Heart left ventricle (tissue), 16 donors: ENCODE results near the gene PCBP3. TPM values are rescaled to one million over a fixed set of nuclear protein-coding genes. Genes with fewer than 3 reads are reported as not detected.
"Not testable (repeated sequence)": the region's sequence is repeated elsewhere in the genome, so short reads cannot be mapped to it uniquely, and the experiment has no call there.

ENCODE experiments used
- ATAC-seq, 4 donors: fragments of 200-7000 bp; cut with Tn5 transposase; one replicate each; pipeline ENCODE4 v1.9.1; 2020 to 2022; ENCODE audit warnings: moderate library complexity in 4 of 4, mild to moderate bottlenecking in 3 of 4, moderate number of reproducible peaks in 1 of 4
- DNase-seq, 5 donors: peaks; one replicate each; pipeline ENCODE4 v3.0.0-alpha.2; 2020
- H3K27ac ChIP-seq, 12 donors: fragments of 200-600 bp; sonication (generic) in 4 of 12; one replicate each; pipeline versions ENCODE4 v1.5.0 to v1.8.0; 2016 to 2022; ENCODE audit warnings: mild to moderate bottlenecking in 2 of 12
- H3K27me3 ChIP-seq, 9 donors: fragments of 200-600 bp; sonication (generic) in 2 of 9; one replicate each; pipeline versions ENCODE4 v1.5.1 to v1.8.0; 2016 to 2022; ENCODE audit warnings: mild to moderate bottlenecking in 3 of 9
- H3K36me3 ChIP-seq, 9 donors: fragments of 200-600 bp; sonication (generic) in 2 of 9; one replicate each; pipeline versions ENCODE4 v1.5.0 to v1.8.0; 2018 to 2022; ENCODE audit warnings: mild to moderate bottlenecking in 2 of 9
- H3K4me1 ChIP-seq, 12 donors: fragments of 200-600 bp; sonication (generic) in 4 of 12; one replicate each; pipeline versions ENCODE4 v1.5.0 to v1.8.0; 2016 to 2022; ENCODE audit warnings: mild to moderate bottlenecking in 3 of 12
- H3K4me3 ChIP-seq, 12 donors: fragments of 200-600 bp; sonication (generic) in 4 of 12; one replicate each; pipeline versions ENCODE4 v1.5.0 to v1.8.0; 2017 to 2022; ENCODE audit warnings: mild to moderate bottlenecking in 9 of 12, moderate library complexity in 4 of 12
- H3K9me3 ChIP-seq, 12 donors: fragments of 200-600 bp; sonication (generic) in 4 of 12; one replicate each; pipeline versions ENCODE4 v1.5.0 to v1.8.0; 2016 to 2022; ENCODE audit warnings: mild to moderate bottlenecking in 1 of 12
- POLR2A ChIP-seq, 2 donors: fragments of 450-650 bp; IDR thresholded peaks; one replicate each; pipeline ENCODE4 v1.6.1; 2017; ENCODE audit warnings: antibody characterized with exemption in 2 of 2, mild to moderate bottlenecking in 2 of 2, moderate library complexity in 2 of 2
- WGBS, 4 donors: extraction: QIAGEN DNeasy Blood & Tissue Kit in 2 of 4; methylation state at CpG; one replicate each; pipeline versions ENCODE4 v1.1.5 to v1.1.7; 2013 to 2018; 5-methylcytosine and 5-hydroxymethylcytosine counted together
- intact Hi-C, 10 donors: fragments of 100-400 bp; cut with DNase I; formaldehyde crosslinking; loops; one replicate each; pipeline versions ENCODE4 v1.11.1 to v1.14.2; 2022
- polyA plus RNA-seq, 2 donors: library from polyadenylated mRNA; stranded (reverse); fragments of 200-250 nt; gene quantifications; one replicate each; pipeline ENCODE4 v1.2.3, GENCODE V29; 2013
- total RNA-seq, 9 donors: library from RNA; depleted of rRNA in 2 of 9; stranded (reverse); fragments of >200 nt in 2 of 9; fragmentation: NEBNext Ultra II Directional in 3 of 9; extraction: Animal tissue kit (Norgen Biotek cat#: 25700) in 3 of 9; gene quantifications; one replicate each; pipeline versions ENCODE4 v1.1.0 to v1.2.4, GENCODE V29; 2016 to 2023
- TF ChIP-seq, protein P1 (sequence below), 12 donors: fragments of 200-600 bp; sonication (generic) in 4 of 12; IDR thresholded peaks; one replicate each; pipeline versions ENCODE4 v1.5.0 to v1.8.0; 2018 to 2022; ENCODE audit warnings: antibody characterized with exemption in 12 of 12, mild to moderate bottlenecking in 5 of 12
- donor health status: ischemic (EF 13 %, LVEDD 7.1; RV severe dilation, severe dysfunction).
- donor health status: healthy with polysubstance abuse.
- donor health status: DM: no; HTN: yes; CAD: no.
- donor health status: DM: no; HTN: no; CAD: no.
- donor health status: ischemic (EF 25% LVEDD 6.9; RV normal size, moderate dysfunction).
- donor health status: ischemic (EF 25% LVEDD 5.7; RV mildly dilated, moderate dysfunction).
- donor health status: healthy.
- donor health status: DM: yes; HTN: yes; CAD: no.
- donor health status: ischemic (EF 35%, LVEDD 5.7; RV mildly dilated, moderate dysfunction).
- donor health status: nonischemic (EF 11% LVEDD 7.7; RV severe dilation, severe dysfunction).
- donor health status: DM: yes; HTN: yes; CAD: no.
- donor health status: PGD.
- donor health status: ischemic (EF 29% LVEDD 5.4; RV normal size, mild dysfunction).
- donor health status: nonischemic (EF 23%, LVEDD 6.1; RV moderate dilation, normal function).

PCBP3 gene
- total and polyA plus RNA-seq, 11 donors = 0.72 to 11.4 (median 2.5) TPM; not detected in 1

GRCh38 chr21:45713613-45714012, 70.1 kb downstream of the PCBP3 start:
- intact Hi-C loops = no loop called here
- TF ChIP-seq, protein P1, sequence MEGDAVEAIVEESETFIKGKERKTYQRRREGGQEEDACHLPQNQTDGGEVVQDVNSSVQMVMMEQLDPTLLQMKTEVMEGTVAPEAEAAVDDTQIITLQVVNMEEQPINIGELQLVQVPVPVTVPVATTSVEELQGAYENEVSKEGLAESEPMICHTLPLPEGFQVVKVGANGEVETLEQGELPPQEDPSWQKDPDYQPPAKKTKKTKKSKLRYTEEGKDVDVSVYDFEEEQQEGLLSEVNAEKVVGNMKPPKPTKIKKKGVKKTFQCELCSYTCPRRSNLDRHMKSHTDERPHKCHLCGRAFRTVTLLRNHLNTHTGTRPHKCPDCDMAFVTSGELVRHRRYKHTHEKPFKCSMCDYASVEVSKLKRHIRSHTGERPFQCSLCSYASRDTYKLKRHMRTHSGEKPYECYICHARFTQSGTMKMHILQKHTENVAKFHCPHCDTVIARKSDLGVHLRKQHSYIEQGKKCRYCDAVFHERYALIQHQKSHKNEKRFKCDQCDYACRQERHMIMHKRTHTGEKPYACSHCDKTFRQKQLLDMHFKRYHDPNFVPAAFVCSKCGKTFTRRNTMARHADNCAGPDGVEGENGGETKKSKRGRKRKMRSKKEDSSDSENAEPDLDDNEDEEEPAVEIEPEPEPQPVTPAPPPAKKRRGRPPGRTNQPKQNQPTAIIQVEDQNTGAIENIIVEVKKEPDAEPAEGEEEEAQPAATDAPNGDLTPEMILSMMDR (IDR thresholded peaks at IDR 0.05) = no peak
- no peak for TF ChIP-seq POLR2A (IDR thresholded peaks at IDR 0.05)
- Histone ChIP-seq H3K27ac (no peak overlapping the region), H3K36me3 (no peaks in the 10 kb centered on the region), H3K9me3 (peaks cover 0 to 43% (median 7%) of the 10 kb centered on the region in 12 donors), H3K4me3 (no peak overlapping the region), H3K27me3 (no peaks in the 10 kb centered on the region), H3K4me1 (no peaks in the 10 kb centered on the region)
- DNase-seq = no peak
- ATAC-seq = no peak
- WGBS, 4 donors = 87 to 93% (median 88%) methylated on average over 6 of the region's 6 CpGs

DNA sequence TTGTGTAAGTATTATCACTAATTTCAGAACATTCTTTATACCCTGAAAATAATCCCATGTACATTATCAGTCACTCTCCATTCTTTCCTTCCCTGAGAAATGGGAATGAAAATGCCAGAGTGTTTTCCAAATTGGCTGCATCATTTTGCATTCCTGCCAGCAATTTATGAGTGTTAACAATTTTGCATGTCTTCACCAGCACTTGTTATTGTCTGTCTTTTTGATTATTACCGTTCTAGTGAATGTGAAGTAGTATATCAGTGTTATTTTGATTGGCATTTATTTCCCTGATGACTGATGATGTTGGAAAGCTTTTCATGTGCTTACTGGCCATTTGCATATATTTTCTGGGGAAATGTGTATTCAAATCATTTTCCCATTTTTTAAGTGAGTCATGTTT, 71.9 kb downstream of the PCBP3 start:
- intact Hi-C loops = no loop called here
- DNase-seq (no peak), ATAC-seq (no peak)
- WGBS, 4 donors = 74 to 85% (median 75%) methylated on average over 1 of the region's 1 CpG
- peaks cover 0 to 2% (median 0%) of the 10 kb centered on the region in 9 donors for H3K27me3 ChIP-seq
- H3K4me1 ChIP-seq = no peaks in the 10 kb centered on the region
- TF ChIP-seq POLR2A (IDR thresholded peaks at IDR 0.05) = no peak
- TF ChIP-seq, protein P1 (IDR thresholded peaks at IDR 0.05) = no peak
- peaks cover 0 to 43% (median 7%) of the 10 kb centered on the region in 12 donors for H3K9me3 ChIP-seq
- H3K27ac ChIP-seq = no peak overlapping the region
- H3K4me3 ChIP-seq = no peak overlapping the region
- no peaks in the 10 kb centered on the region for H3K36me3 ChIP-seq

DNA sequence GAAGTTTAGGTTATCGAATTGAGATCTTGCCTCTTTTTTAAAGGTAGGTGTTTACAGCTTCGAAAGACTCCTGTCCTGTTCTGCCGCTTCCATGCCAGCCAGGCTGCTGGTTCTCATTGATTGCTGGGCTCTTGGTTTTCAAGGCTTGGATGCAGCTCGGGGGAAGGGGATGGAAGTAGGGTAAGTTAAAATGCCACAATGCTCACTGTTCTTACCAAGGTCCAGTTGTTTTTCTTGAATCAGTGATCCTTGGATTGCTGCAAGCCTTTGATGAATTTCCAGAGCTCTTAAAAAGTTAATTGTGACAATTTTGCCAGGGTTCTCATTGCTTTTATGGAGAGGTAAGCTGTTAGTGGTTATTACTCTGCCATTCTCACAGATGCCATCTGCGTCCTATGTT, 74.9 kb downstream of the PCBP3 start:
- Histone ChIP-seq H3K27me3 (peaks cover 0 to 2% (median 0%) of the 10 kb centered on the region in 9 donors), H3K9me3 (peaks cover 0 to 20% (median 0%) of the 10 kb centered on the region in 12 donors), H3K27ac (no peak overlapping the region), H3K4me3 (no peak overlapping the region), H3K36me3 (no peaks in the 10 kb centered on the region), H3K4me1 (no peaks in the 10 kb centered on the region)
- intact Hi-C loops = no loop called here
- no peak for DNase-seq
- TF ChIP-seq, protein P1 (IDR thresholded peaks at IDR 0.05) = no peak
- no peak for TF ChIP-seq POLR2A (IDR thresholded peaks at IDR 0.05)
- no peak for ATAC-seq
- WGBS, 4 donors = 88 to 93% (median 91%) methylated on average over 5 of the region's 5 CpGs

GRCh38 chr21:45719177-45719802, 75.8 kb downstream of the PCBP3 start:
- intact Hi-C loops = no loop called here
- 72 to 77% (median 75%) methylated on average over 6 of the region's 6 CpGs for WGBS, 4 donors
- peaks cover 0 to 2% (median 0%) of the 10 kb centered on the region in 9 donors for H3K27me3 ChIP-seq
- no peak overlapping the region for H3K4me3 ChIP-seq
- DNase-seq = no peak
- H3K9me3 ChIP-seq = peaks cover 0 to 20% (median 0%) of the 10 kb centered on the region in 12 donors
- H3K36me3 ChIP-seq = no peaks in the 10 kb centered on the region
- H3K27ac ChIP-seq = no peak overlapping the region
- no peaks in the 10 kb centered on the region for H3K4me1 ChIP-seq
- ATAC-seq = no peak
- TF ChIP-seq POLR2A (IDR thresholded peaks at IDR 0.05) = no peak
- TF ChIP-seq, protein P1 (IDR thresholded peaks at IDR 0.05) = no peak

DNA sequence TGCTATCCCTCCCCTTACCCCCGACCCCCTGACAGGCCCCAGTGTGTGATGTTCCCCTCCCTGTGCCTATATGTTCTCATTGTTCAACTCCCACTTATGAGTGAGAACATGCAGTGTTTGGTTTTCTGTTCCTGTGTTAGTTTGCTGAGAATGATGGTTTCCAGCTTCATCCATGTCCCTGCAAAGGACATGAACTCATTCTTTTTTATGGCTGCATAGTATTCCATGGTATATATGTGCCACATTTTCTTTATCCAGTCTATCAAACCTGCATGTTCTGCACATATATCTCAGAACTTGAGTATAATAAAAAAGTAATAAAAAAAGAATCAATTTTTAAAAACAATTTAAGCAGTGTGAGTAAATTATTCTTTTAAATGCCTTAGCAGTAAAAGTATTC, 76.7 kb downstream of the PCBP3 start:
- DNase-seq, H3K27ac ChIP-seq, ATAC-seq, intact Hi-C loops, H3K4me1 ChIP-seq, H3K27me3 ChIP-seq, H3K4me3 ChIP-seq, H3K36me3 ChIP-seq: not testable (repeated sequence)
- 63 to 78% (median 75%) methylated on average over 1 of the region's 1 CpG for WGBS, 4 donors
- H3K9me3 ChIP-seq = peaks cover 0 to 19% (median 0%) of the 10 kb centered on the region in 12 donors
